SK-N-MC (cell line): Measurements from ENCODE around the gene GFRA1.

Experiments used
- EZH2 ChIP-seq: fragments of 200-600 bp; sonication (generic); IDR thresholded peaks from one replicate; pipeline ENCODE4 v1.6.1; 2017; ENCODE audit warnings: antibody characterized with exemption
- FOXP2 ChIP-seq: optimal IDR thresholded peaks from 2 replicates; pipeline ENCODE3; 2011; ENCODE audit warnings: mild to moderate bottlenecking, moderate library complexity; ENCODE audit not compliant: insufficient read depth; ENCODE audit errors: extremely low read length, control extremely low read depth
- POLR2AphosphoS5 ChIP-seq: IDR thresholded peaks from 2 replicates; pipeline ENCODE4 v1.6.1; 2012; ENCODE audit warnings: mild to moderate bottlenecking, low read depth, low read length, borderline replicate concordance

- no peak for TF ChIP-seq POLR2AphosphoS5
- no peak for TF ChIP-seq EZH2
- TF ChIP-seq FOXP2, result no peak
These were observed 147.8 kb downstream of the GFRA1 start for GRCh38 chr10:116125180-116125579.
